ENCODE results near the gene KCNJ5. TPM values are rescaled to one million over a fixed set of nuclear protein-coding genes. Genes with fewer than 3 reads are reported as not detected.
A peak's percentile ranks its signal among the peaks of the same experiment; 100 is the strongest.

Gene KCNJ5
- total RNA-seq, 3 donors from 2014 or later: 0.14 to 3.9 (median 0.48) TPM

DNA sequence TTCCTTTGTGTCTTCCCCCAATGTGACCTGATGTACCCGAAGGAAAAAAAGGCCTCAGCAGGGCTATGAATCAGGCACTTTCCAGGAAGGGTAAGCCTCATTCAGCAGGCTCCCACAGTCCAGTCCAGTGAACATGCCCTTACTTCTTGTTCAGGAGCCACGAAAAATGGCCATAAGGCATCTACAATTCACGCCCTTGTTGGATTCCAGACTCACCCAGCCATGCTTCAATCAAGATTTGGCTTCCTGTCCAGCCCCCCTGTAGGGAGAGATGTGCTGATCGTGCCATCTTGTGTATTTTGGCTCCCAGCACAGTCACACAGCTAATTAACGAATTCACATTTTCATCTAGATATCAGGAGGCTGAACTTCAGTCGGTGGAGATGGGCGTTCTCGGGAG lies 9.9 kb upstream of the KCNJ5 start:
- DNase-seq (no peak), ATAC-seq (no peak)
- intact Hi-C loops (cut with DNase I, micrococcal nuclease): loop anchor here in 1 of 2 donors (5.0 kb wide), 1 partner anchor 81 kb away; no protein-coding TSS in a partner anchor
- TF ChIP-seq, protein P1, sequence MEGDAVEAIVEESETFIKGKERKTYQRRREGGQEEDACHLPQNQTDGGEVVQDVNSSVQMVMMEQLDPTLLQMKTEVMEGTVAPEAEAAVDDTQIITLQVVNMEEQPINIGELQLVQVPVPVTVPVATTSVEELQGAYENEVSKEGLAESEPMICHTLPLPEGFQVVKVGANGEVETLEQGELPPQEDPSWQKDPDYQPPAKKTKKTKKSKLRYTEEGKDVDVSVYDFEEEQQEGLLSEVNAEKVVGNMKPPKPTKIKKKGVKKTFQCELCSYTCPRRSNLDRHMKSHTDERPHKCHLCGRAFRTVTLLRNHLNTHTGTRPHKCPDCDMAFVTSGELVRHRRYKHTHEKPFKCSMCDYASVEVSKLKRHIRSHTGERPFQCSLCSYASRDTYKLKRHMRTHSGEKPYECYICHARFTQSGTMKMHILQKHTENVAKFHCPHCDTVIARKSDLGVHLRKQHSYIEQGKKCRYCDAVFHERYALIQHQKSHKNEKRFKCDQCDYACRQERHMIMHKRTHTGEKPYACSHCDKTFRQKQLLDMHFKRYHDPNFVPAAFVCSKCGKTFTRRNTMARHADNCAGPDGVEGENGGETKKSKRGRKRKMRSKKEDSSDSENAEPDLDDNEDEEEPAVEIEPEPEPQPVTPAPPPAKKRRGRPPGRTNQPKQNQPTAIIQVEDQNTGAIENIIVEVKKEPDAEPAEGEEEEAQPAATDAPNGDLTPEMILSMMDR (IDR thresholded peaks at IDR 0.05): no peak
- no peak overlapping the region for H3K4me3 ChIP-seq
- H3K36me3 ChIP-seq (ENCODE audit: low read depth): no peaks in the 10 kb centered on the region
- no peaks in the 10 kb centered on the region for H3K4me1 ChIP-seq (ENCODE audit: low read depth)
- no peaks in the 10 kb centered on the region for H3K9me3 ChIP-seq

DNA sequence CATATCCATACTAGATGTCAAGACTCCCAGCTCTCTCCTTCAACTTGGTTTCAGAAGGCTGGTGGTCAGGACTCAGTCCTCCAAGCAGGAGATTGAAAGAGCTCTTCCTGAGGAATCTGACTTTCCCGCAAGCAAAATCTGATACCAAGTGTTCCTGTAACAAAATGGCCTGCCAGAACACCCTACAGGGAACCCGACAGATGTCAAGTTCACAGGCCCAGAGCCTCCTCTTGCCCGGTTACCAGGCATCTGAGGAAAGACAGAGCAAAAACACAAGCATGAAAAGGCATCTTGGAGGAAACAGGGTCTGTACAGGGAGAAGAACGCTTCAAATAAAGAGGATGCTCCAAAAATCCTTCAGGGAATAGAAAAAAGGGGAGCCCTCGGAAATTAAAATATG lies 8.7 kb upstream of the KCNJ5 start:
- Histone ChIP-seq H3K4me3 (no peak overlapping the region), H3K4me1 (ENCODE audit: low read depth) (no peaks in the 10 kb centered on the region), H3K9me3 (no peaks in the 10 kb centered on the region), H3K36me3 (ENCODE audit: low read depth) (no peaks in the 10 kb centered on the region)
- no peak for DNase-seq
- intact Hi-C loops (cut with DNase I, micrococcal nuclease): loop anchor here in 1 of 2 donors (5.0 kb wide), 1 partner anchor 80 kb away; no protein-coding TSS in a partner anchor
- TF ChIP-seq, protein P1 (IDR thresholded peaks at IDR 0.05): no peak
- ATAC-seq: no peak

DNA sequence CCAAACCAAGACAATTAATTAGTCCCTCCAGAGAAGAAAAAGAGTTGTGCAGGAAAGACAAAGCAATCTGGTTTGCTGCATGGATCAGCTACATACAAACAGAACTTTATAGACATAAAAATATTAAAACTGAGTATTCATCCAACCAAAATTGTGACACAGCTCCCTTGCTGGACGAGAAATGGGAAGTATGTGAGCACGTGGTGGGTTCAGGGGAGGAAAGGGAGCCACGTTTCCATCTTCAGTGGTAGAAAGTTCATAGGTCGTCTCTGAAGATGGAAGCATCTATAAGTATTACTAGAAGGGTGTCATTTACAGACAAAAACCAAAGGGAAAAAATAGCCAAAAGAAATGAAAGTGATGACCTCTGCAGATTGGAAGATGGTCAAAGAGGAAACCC lies 7.1 kb upstream of the KCNJ5 start:
- Histone ChIP-seq H3K4me1 (ENCODE audit: low read depth) (no peaks in the 10 kb centered on the region), H3K9me3 (no peaks in the 10 kb centered on the region), H3K4me3 (no peak overlapping the region), H3K36me3 (ENCODE audit: low read depth) (no peaks in the 10 kb centered on the region)
- intact Hi-C loops (cut with DNase I, micrococcal nuclease): loop anchor here (2.0 to 5.0 kb wide), 2 partner anchors 73 to 78 kb away; no protein-coding TSS in a partner anchor
- no peak for DNase-seq
- no peak for ATAC-seq
- TF ChIP-seq, protein P1 (IDR thresholded peaks at IDR 0.05): no peak

DNA sequence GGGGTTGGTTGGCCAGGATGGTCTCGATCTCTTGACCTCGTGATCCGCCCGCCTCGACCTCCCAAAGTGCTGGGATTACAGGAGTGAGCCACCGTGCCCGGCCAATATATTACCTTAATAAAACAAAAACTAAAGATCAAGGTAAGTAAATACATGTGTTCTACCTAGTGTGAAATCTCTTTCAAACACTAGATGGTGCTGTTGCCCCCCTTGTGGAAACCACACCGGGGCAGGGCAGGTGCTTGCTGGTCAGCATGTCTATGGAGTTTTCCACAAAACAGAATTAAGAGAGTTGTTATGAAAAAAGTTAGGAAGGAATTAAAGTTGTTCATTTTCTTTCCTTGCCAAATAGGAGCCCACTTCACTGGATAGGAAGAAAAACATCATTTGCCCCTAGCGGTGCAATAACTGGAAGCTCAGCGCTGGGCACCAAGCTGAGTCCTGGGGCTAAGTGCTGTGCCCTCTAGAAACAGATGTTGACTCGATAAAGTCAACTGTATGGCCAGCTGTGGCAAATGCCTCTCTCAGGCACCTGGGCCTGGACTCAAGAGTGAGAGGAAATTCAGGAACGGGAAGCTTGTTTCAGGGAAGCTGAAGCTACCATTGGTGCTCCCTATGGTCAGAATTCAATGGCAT lies 6.3 kb upstream of the KCNJ5 start:
- intact Hi-C loops (cut with DNase I, micrococcal nuclease): loop anchor here (2.0 to 5.0 kb wide), 3 partner anchors 67 to 77 kb away; no protein-coding TSS in a partner anchor
- TF ChIP-seq, protein P1 (IDR thresholded peaks at IDR 0.05): peak; percentile 32
- peak; percentile 88 for ATAC-seq
- no peaks in the 10 kb centered on the region for H3K9me3 ChIP-seq
- peak in 2 of 3 donors; percentile 47 to 82 for DNase-seq
- no peaks in the 10 kb centered on the region for H3K4me1 ChIP-seq (ENCODE audit: low read depth)
- H3K36me3 ChIP-seq (ENCODE audit: low read depth): no peaks in the 10 kb centered on the region
- no peak overlapping the region for H3K4me3 ChIP-seq

DNA sequence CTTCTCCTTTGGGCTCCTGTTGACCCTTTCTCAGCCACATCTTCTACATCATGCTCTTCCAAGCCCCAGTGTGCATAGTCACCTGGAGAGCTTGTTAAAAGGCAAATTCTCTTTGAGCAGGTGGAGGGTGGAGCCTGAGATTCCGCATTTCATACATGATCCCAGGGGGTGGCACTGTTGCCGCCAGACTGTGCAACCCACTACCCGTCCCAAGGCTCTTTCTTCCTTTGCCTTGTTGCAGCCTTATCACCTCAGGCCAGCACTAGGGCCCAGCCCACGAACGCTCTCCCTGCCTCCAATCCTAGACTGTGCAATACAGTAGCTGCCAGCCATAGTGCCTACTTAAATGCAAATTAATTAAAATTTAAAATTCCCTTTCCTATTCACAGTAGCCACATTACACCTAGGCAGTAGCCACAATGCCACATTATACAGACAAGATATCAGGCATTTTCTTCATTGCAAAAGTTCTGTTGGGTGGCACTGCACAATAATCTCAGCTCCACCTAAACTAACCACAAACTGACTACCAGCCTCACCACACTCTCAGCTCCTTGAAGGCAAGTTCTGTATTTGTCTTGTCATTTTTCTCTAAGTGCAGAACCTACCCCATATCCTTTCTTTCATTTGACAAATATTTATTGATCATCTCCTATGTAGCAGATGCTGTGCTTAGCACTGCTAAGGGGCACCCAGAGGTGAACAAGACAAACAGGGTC lies 4.6 kb upstream of the KCNJ5 start:
- H3K9me3 ChIP-seq: no peaks in the 10 kb centered on the region
- H3K4me1 ChIP-seq (ENCODE audit: low read depth): peaks cover 7% of the 10 kb centered on the region
- H3K36me3 ChIP-seq (ENCODE audit: low read depth): no peaks in the 10 kb centered on the region
- TF ChIP-seq, protein P1 (IDR thresholded peaks at IDR 0.05): no peak
- ATAC-seq (peak; percentile 63), DNase-seq (peak in 1 of 3 donors; percentile 40)
- intact Hi-C loops (cut with DNase I, micrococcal nuclease): loop anchor here in 1 of 2 donors (5.0 kb wide), 1 partner anchor 66 kb away; no protein-coding TSS in a partner anchor
- H3K4me3 ChIP-seq: no peak overlapping the region

Data from mucosa of descending colon (tissue), 3 donors.